Ectodermal cell (in vitro differentiated cells): ENCODE results near the gene ACVR2B.

ENCODE experiments used
- H3K27ac ChIP-seq: 2 replicates; pipeline ENCODE4 v1.7.0; 2013; ENCODE audit warnings: mild to moderate bottlenecking, low read depth, low read length; ENCODE audit not compliant: insufficient read depth, poor library complexity, severe bottlenecking
- H3K27me3 ChIP-seq: 2 replicates; pipeline ENCODE4 v1.7.0; 2013; ENCODE audit warnings: mild to moderate bottlenecking, low read length; ENCODE audit not compliant: insufficient read depth, control insufficient read depth, poor library complexity, severe bottlenecking
- H3K36me3 ChIP-seq: one replicate; pipeline ENCODE4 v1.7.0; 2013; ENCODE audit warnings: low read length; ENCODE audit not compliant: control insufficient read depth, insufficient read depth
- H3K4me1 ChIP-seq: one replicate; pipeline ENCODE4 v1.7.0; 2013; ENCODE audit warnings: low read length; ENCODE audit not compliant: control insufficient read depth, insufficient read depth
- H3K4me3 ChIP-seq: 2 replicates; pipeline ENCODE4 v1.7.0; 2013; ENCODE audit warnings: low read depth, low read length, control low read depth; ENCODE audit not compliant: insufficient read depth
- H3K9me3 ChIP-seq: 2 replicates; pipeline ENCODE4 v1.7.0; 2013; ENCODE audit warnings: mild to moderate bottlenecking, low read length, moderate library complexity; ENCODE audit not compliant: control insufficient read depth
- WGBS, 2 experiments: methylation state at CpG; one replicate each; pipeline ENCODE4 v1.1.7; 2013; ENCODE audit warnings: missing lambda C conversion rate in 2 of 2; 5-methylcytosine and 5-hydroxymethylcytosine counted together

The ACVR2B gene

GRCh38 chr3:38524141-38524739 is 70.5 kb downstream of the ACVR2B start:
- Histone ChIP-seq H3K9me3 (no peaks in the 10 kb centered on the region), H3K36me3 (peaks cover 6% of the 10 kb centered on the region), H3K27me3 (no peaks in the 10 kb centered on the region), H3K4me3 (no peak overlapping the region), H3K27ac (no peak overlapping the region), H3K4me1 (no peaks in the 10 kb centered on the region)
- 94 to 97% methylated on average over 5 of the region's 5 CpGs for WGBS, 2 experiments

GRCh38 chr3:38526792-38527191 is 73.1 kb downstream of the ACVR2B start:
- H3K4me1 ChIP-seq: no peaks in the 10 kb centered on the region
- 93 to 96% methylated on average over 14 of the region's 14 CpGs for WGBS, 2 experiments
- no peak overlapping the region for H3K27ac ChIP-seq
- no peaks in the 10 kb centered on the region for H3K9me3 ChIP-seq
- no peaks in the 10 kb centered on the region for H3K27me3 ChIP-seq
- H3K4me3 ChIP-seq: no peak overlapping the region
- H3K36me3 ChIP-seq: peaks cover 6% of the 10 kb centered on the region

- no peak overlapping the region for H3K27ac ChIP-seq
- 86 to 93% methylated on average over 1 of the region's 1 CpG for WGBS, 2 experiments
- H3K27me3 ChIP-seq: no peaks in the 10 kb centered on the region
- no peaks in the 10 kb centered on the region for H3K9me3 ChIP-seq
- peaks cover 8% of the 10 kb centered on the region for H3K4me1 ChIP-seq
- no peak overlapping the region for H3K4me3 ChIP-seq
- H3K36me3 ChIP-seq: peaks cover 6% of the 10 kb centered on the region
Measured at GRCh38 chr3:38528457-38528856, 74.8 kb downstream of the ACVR2B start.

GRCh38 chr3:38532529-38532928 is 78.8 kb downstream of the ACVR2B start:
- no peaks in the 10 kb centered on the region for H3K27me3 ChIP-seq
- WGBS, 2 experiments: 69 to 75% methylated on average over 3 of the region's 3 CpGs

GRCh38 chr3:38533285-38533976 is 79.7 kb downstream of the ACVR2B start:
- H3K27me3 ChIP-seq: no peaks in the 10 kb centered on the region
- H3K9me3 ChIP-seq: no peaks in the 10 kb centered on the region
- H3K4me3 ChIP-seq: no peak overlapping the region
- peaks cover 8% of the 10 kb centered on the region for H3K4me1 ChIP-seq
- H3K36me3 ChIP-seq: no peaks in the 10 kb centered on the region
- WGBS, 2 experiments: 90 to 92% methylated on average over 13 of the region's 13 CpGs
- no peak overlapping the region for H3K27ac ChIP-seq

More at GRCh38 chr3:38532529-38532928, 78.8 kb downstream of the ACVR2B start:
- no peaks in the 10 kb centered on the region for H3K36me3 ChIP-seq
- H3K4me3 ChIP-seq: no peak overlapping the region
- peaks cover 8% of the 10 kb centered on the region for H3K4me1 ChIP-seq
- H3K27ac ChIP-seq: no peak overlapping the region
- no peaks in the 10 kb centered on the region for H3K9me3 ChIP-seq

- peaks cover 8% of the 10 kb centered on the region for H3K4me1 ChIP-seq
- H3K9me3 ChIP-seq: no peaks in the 10 kb centered on the region
- no peak overlapping the region for H3K27ac ChIP-seq
- H3K36me3 ChIP-seq: no peaks in the 10 kb centered on the region
- H3K4me3 ChIP-seq: no peak overlapping the region
- no peaks in the 10 kb centered on the region for H3K27me3 ChIP-seq
- WGBS, 2 experiments: 95 to 99% methylated on average over 2 of the region's 2 CpGs
Measured at GRCh38 chr3:38534180-38534579, 80.5 kb downstream of the ACVR2B start.

GRCh38 chr3:38534604-38535003 is 80.9 kb downstream of the ACVR2B start:
- Histone ChIP-seq H3K36me3 (no peaks in the 10 kb centered on the region), H3K27ac (no peak overlapping the region)
- WGBS, 2 experiments: 100% methylated on average over 4 of the region's 7 CpGs; no CpG with 5 or more reads in 1 of the 2 experiments

GRCh38 chr3:38536671-38537070 is 83.0 kb downstream of the ACVR2B start:
- Histone ChIP-seq H3K36me3 (no peaks in the 10 kb centered on the region), H3K4me1 (peaks cover 8% of the 10 kb centered on the region), H3K4me3 (no peak overlapping the region), H3K27ac (no peak overlapping the region), H3K9me3 (no peaks in the 10 kb centered on the region), H3K27me3 (no peaks in the 10 kb centered on the region)
- WGBS, 2 experiments: 59 to 60% methylated on average over 3 of the region's 3 CpGs

More at GRCh38 chr3:38534604-38535003, 80.9 kb downstream of the ACVR2B start:
- no peaks in the 10 kb centered on the region for H3K27me3 ChIP-seq
- H3K4me1 ChIP-seq: peaks cover 8% of the 10 kb centered on the region
- no peaks in the 10 kb centered on the region for H3K9me3 ChIP-seq
- H3K4me3 ChIP-seq: no peak overlapping the region

GRCh38 chr3:38538773-38539353 is 85.2 kb downstream of the ACVR2B start:
- no peaks in the 10 kb centered on the region for H3K27me3 ChIP-seq
- no peaks in the 10 kb centered on the region for H3K4me1 ChIP-seq
- no peaks in the 10 kb centered on the region for H3K9me3 ChIP-seq
- no peaks in the 10 kb centered on the region for H3K36me3 ChIP-seq
- 88 to 92% methylated on average over 8 of the region's 8 CpGs for WGBS, 2 experiments
- H3K27ac ChIP-seq: no peak overlapping the region
- H3K4me3 ChIP-seq: no peak overlapping the region

- no peaks in the 10 kb centered on the region for H3K4me1 ChIP-seq
Measured at GRCh38 chr3:38541806-38542205, 88.1 kb downstream of the ACVR2B start.

More at GRCh38 chr3:38541806-38542205, 88.1 kb downstream of the ACVR2B start:
- H3K27ac ChIP-seq: no peak overlapping the region
- no peaks in the 10 kb centered on the region for H3K27me3 ChIP-seq
- H3K4me3 ChIP-seq: no peak overlapping the region
- H3K9me3 ChIP-seq: no peaks in the 10 kb centered on the region
- no peaks in the 10 kb centered on the region for H3K36me3 ChIP-seq
- 92 to 94% methylated on average over 9 of the region's 9 CpGs for WGBS, 2 experiments
